ENCODE results near the gene OR6J1.
"Not testable (repeated sequence)": the region's sequence is repeated elsewhere in the genome, so short reads cannot be mapped to it uniquely, and the experiment has no call there.

Gene OR6J1

GRCh38 chr14:22606380-22606779 is 37.8 kb downstream of the OR6J1 start:
- DNase-seq (ENCODE audit: low read depth in 1 of 2, low spot score in 1 of 2) = no peak

- no peak for DNase-seq (ENCODE audit: low read depth in 1 of 2, low spot score in 1 of 2)
Observed at GRCh38 chr14:22602862-22603261, 41.3 kb downstream of the OR6J1 start.

- DNase-seq (ENCODE audit: low read depth in 1 of 2, low spot score in 1 of 2) = no peak
Observed at GRCh38 chr14:22601996-22602395, 42.2 kb downstream of the OR6J1 start.

- no peak for DNase-seq (ENCODE audit: low read depth in 1 of 2, low spot score in 1 of 2)
Observed at GRCh38 chr14:22601456-22601855, 42.7 kb downstream of the OR6J1 start.

GRCh38 chr14:22600027-22600426 is 44.1 kb downstream of the OR6J1 start:
- DNase-seq (ENCODE audit: low read depth in 1 of 2, low spot score in 1 of 2) = no peak

- no peak for DNase-seq (ENCODE audit: low read depth in 1 of 2, low spot score in 1 of 2)
Observed at GRCh38 chr14:22599349-22599748, 44.8 kb downstream of the OR6J1 start.

GRCh38 chr14:22598896-22599244 is 45.3 kb downstream of the OR6J1 start:
- DNase-seq (ENCODE audit: low read depth in 1 of 2, low spot score in 1 of 2) = peak in 1 of 2 donors; percentile 36

GRCh38 chr14:22598099-22598895 is 45.9 kb downstream of the OR6J1 start, which contains the start of gene ABHD4:
Gene ABHD4 (plus strand): TSS chr14:22598300. CDS start chr14:22598307, 7 bp downstream.
- DNase-seq (ENCODE audit: low read depth in 1 of 2, low spot score in 1 of 2) = peak in 1 of 2 donors; percentile 6

- no peak for DNase-seq (ENCODE audit: low read depth in 1 of 2, low spot score in 1 of 2)
Observed at GRCh38 chr14:22597771-22598098, 46.4 kb downstream of the OR6J1 start.

GRCh38 chr14:22597265-22597664 is 46.9 kb downstream of the OR6J1 start:
- DNase-seq (ENCODE audit: low read depth in 1 of 2, low spot score in 1 of 2) = no peak

GRCh38 chr14:22596354-22596879 is 47.7 kb downstream of the OR6J1 start:
- no peak for DNase-seq (ENCODE audit: low read depth in 1 of 2, low spot score in 1 of 2)

- no peak for DNase-seq (ENCODE audit: low read depth in 1 of 2, low spot score in 1 of 2)
Observed at GRCh38 chr14:22594156-22594716, 49.9 kb downstream of the OR6J1 start.

GRCh38 chr14:22593601-22594000 is 50.6 kb downstream of the OR6J1 start:
- DNase-seq (ENCODE audit: low read depth in 1 of 2, low spot score in 1 of 2) = no peak

- DNase-seq (ENCODE audit: low read depth in 1 of 2, low spot score in 1 of 2) = no peak
Observed at GRCh38 chr14:22593189-22593588, 51.0 kb downstream of the OR6J1 start.

- DNase-seq (ENCODE audit: low read depth in 1 of 2, low spot score in 1 of 2) = peak; percentile 98 to 100
Observed at GRCh38 chr14:22589096-22589839, 54.9 kb downstream of the OR6J1 start, which contains the start of gene DAD1. Gene DAD1 (minus strand): TSS chr14:22589224. CDS start chr14:22589157, 67 bp downstream.

GRCh38 chr14:22588526-22589095 is 55.5 kb downstream of the OR6J1 start:
- DNase-seq (ENCODE audit: low read depth in 1 of 2, low spot score in 1 of 2) = no peak

GRCh38 chr14:22587677-22588422 is 56.3 kb downstream of the OR6J1 start:
- DNase-seq (ENCODE audit: low read depth in 1 of 2, low spot score in 1 of 2) = not testable (repeated sequence)

GRCh38 chr14:22587247-22587646 is 56.9 kb downstream of the OR6J1 start:
- no peak for DNase-seq (ENCODE audit: low read depth in 1 of 2, low spot score in 1 of 2)

GRCh38 chr14:22583994-22584393 is 60.2 kb downstream of the OR6J1 start:
- DNase-seq (ENCODE audit: low read depth in 1 of 2, low spot score in 1 of 2) = no peak

Data from activated CD4-positive, alpha-beta T cell treated with anti-CD3 and anti-CD28 coated beads, Interleukin-2, amount 50 U/mL, for 24 hours (primary cell).